Fibroblast of mammary gland (primary cell): ENCODE data around the gene JAKMIP1.

Experiments used
- DNase-seq: peaks from one replicate; pipeline ENCODE4 v3.0.0-alpha.2; 2010; ENCODE audit warnings: low read depth
- H3K4me3 ChIP-seq: 2 replicates; pipeline ENCODE4 v1.5.1; 2011; ENCODE audit warnings: low read depth, mild to moderate bottlenecking, low read length, moderate library complexity; ENCODE audit not compliant: control insufficient read depth
- CTCF ChIP-seq: conservative IDR thresholded peaks from 2 replicates; pipeline ENCODE4 v1.5.1; 2011; ENCODE audit warnings: low read depth, low read length, inconsistent platforms; ENCODE audit not compliant: control insufficient read depth, insufficient read depth

Gene JAKMIP1

GRCh38 chr4:6027392-6027791 is 173.0 kb downstream of the JAKMIP1 start:
- no peak for DNase-seq
- no peak for TF ChIP-seq CTCF

GRCh38 chr4:6024313-6024960 is 175.9 kb downstream of the JAKMIP1 start:
- H3K4me3 ChIP-seq = no peak overlapping the region
- DNase-seq = no peak
- TF ChIP-seq CTCF = no peak

More at GRCh38 chr4:6027392-6027791, 173.0 kb downstream of the JAKMIP1 start:
- no peak overlapping the region for H3K4me3 ChIP-seq

GRCh38 chr4:6023731-6024130 is 176.6 kb downstream of the JAKMIP1 start:
- TF ChIP-seq CTCF = no peak
- no peak for DNase-seq

GRCh38 chr4:6022607-6023288 is 177.6 kb downstream of the JAKMIP1 start:
- TF ChIP-seq CTCF = no peak
- no peak for DNase-seq
- H3K4me3 ChIP-seq = no peak overlapping the region

More at GRCh38 chr4:6023731-6024130, 176.6 kb downstream of the JAKMIP1 start:
- H3K4me3 ChIP-seq = no peak overlapping the region

- TF ChIP-seq CTCF = no peak
- no peak overlapping the region for H3K4me3 ChIP-seq
- no peak for DNase-seq
Measured at GRCh38 chr4:6021831-6022606, 178.3 kb downstream of the JAKMIP1 start.

GRCh38 chr4:6020613-6021012 is 179.7 kb downstream of the JAKMIP1 start:
- DNase-seq = no peak
- no peak for TF ChIP-seq CTCF
- H3K4me3 ChIP-seq = no peak overlapping the region
